WERI-Rb-1 (cell line): Measurements from ENCODE around the gene FGF14.

ENCODE experiments used
- DNase-seq: peaks from one replicate; pipeline ENCODE4 v3.0.0-alpha.2; 2020
- H3K27ac ChIP-seq: fragments of 250-450 bp; sonication (Bioruptor Pico); 2 replicates; pipeline ENCODE4 v1.5.1; 2020; ENCODE audit warnings: mild to moderate bottlenecking, moderate library complexity
- H3K27me3 ChIP-seq: fragments of 250-450 bp; sonication (Bioruptor Pico); 2 replicates; pipeline ENCODE4 v1.5.1; 2021; ENCODE audit warnings: mild to moderate bottlenecking, low read depth, moderate library complexity; ENCODE audit not compliant: insufficient read depth, severe bottlenecking
- H3K36me3 ChIP-seq: fragments of 250-450 bp; sonication (Bioruptor Pico); 2 replicates; pipeline ENCODE4 v1.5.1; 2020; ENCODE audit warnings: mild to moderate bottlenecking, moderate library complexity
- H3K4me3 ChIP-seq: 2 replicates; pipeline ENCODE4 v1.5.1; 2011; ENCODE audit warnings: low read depth, mild to moderate bottlenecking, control low read depth, low read length
- H3K9me3 ChIP-seq: fragments of 250-450 bp; sonication (Bioruptor Pico); 2 replicates; pipeline ENCODE4 v1.5.1; 2021; ENCODE audit warnings: mild to moderate bottlenecking, moderate library complexity; ENCODE audit not compliant: severe bottlenecking
- CTCF ChIP-seq: IDR thresholded peaks from 2 replicates; pipeline ENCODE4 v1.5.1; 2011; ENCODE audit warnings: low read depth, mild to moderate bottlenecking, control low read depth, inconsistent platforms, low read length

The FGF14 gene

GRCh38 chr13:102267191-102267590, 134.7 kb downstream of the FGF14 start:
- H3K4me3 ChIP-seq = no peak overlapping the region
- no peak for TF ChIP-seq CTCF
- no peaks in the 10 kb centered on the region for H3K27me3 ChIP-seq
- no peaks in the 10 kb centered on the region for H3K36me3 ChIP-seq
- H3K27ac ChIP-seq = no peak overlapping the region
- no peaks in the 10 kb centered on the region for H3K9me3 ChIP-seq
- no peak for DNase-seq

GRCh38 chr13:102261809-102262208, 140.0 kb downstream of the FGF14 start:
- DNase-seq = no peak
- no peak for TF ChIP-seq CTCF
- H3K27me3 ChIP-seq = no peaks in the 10 kb centered on the region
- no peaks in the 10 kb centered on the region for H3K9me3 ChIP-seq
- no peaks in the 10 kb centered on the region for H3K36me3 ChIP-seq
- no peak overlapping the region for H3K27ac ChIP-seq
- no peak overlapping the region for H3K4me3 ChIP-seq

GRCh38 chr13:102261316-102261715, 140.5 kb downstream of the FGF14 start:
- Histone ChIP-seq H3K4me3 (no peak overlapping the region), H3K27ac (no peak overlapping the region), H3K9me3 (no peaks in the 10 kb centered on the region), H3K36me3 (no peaks in the 10 kb centered on the region), H3K27me3 (no peaks in the 10 kb centered on the region)
- no peak for TF ChIP-seq CTCF
- no peak for DNase-seq

- Histone ChIP-seq H3K36me3 (no peaks in the 10 kb centered on the region), H3K4me3 (no peak overlapping the region), H3K9me3 (no peaks in the 10 kb centered on the region), H3K27ac (no peak overlapping the region), H3K27me3 (no peaks in the 10 kb centered on the region)
- DNase-seq = no peak
- TF ChIP-seq CTCF = no peak
Observed at GRCh38 chr13:102260256-102260655, 141.6 kb downstream of the FGF14 start.

GRCh38 chr13:102255409-102255808, 146.4 kb downstream of the FGF14 start:
- no peaks in the 10 kb centered on the region for H3K9me3 ChIP-seq
- TF ChIP-seq CTCF = no peak
- no peaks in the 10 kb centered on the region for H3K36me3 ChIP-seq
- no peak overlapping the region for H3K4me3 ChIP-seq
- H3K27me3 ChIP-seq = no peaks in the 10 kb centered on the region
- DNase-seq = no peak
- no peak overlapping the region for H3K27ac ChIP-seq

- TF ChIP-seq CTCF = no peak
- Histone ChIP-seq H3K36me3 (no peaks in the 10 kb centered on the region), H3K4me3 (no peak overlapping the region), H3K9me3 (no peaks in the 10 kb centered on the region), H3K27me3 (no peaks in the 10 kb centered on the region), H3K27ac (no peak overlapping the region)
- DNase-seq = no peak
Observed at GRCh38 chr13:102251817-102252216, 150.0 kb downstream of the FGF14 start.
